ENCODE data around the gene RAB11FIP2.
A peak's percentile ranks its signal among the peaks of the same experiment; 100 is the strongest.

RAB11FIP2 gene

GRCh38 chr10:118042336-118042735, 4.4 kb downstream of the RAB11FIP2 start:
- H4K20me1 ChIP-seq (ENCODE audit: insufficient read depth, low read length): peaks cover 4% of the 10 kb centered on the region; the same call in 1 of the 2 replicates
- no peak for ATAC-seq (ENCODE audit: insufficient read depth, low read depth)
- DNase-seq: no peak

GRCh38 chr10:118041316-118041715, 5.4 kb downstream of the RAB11FIP2 start:
- no peaks in the 10 kb centered on the region for H3K9me3 ChIP-seq (ENCODE audit: insufficient read depth, low read length, severe bottlenecking)
- H3K79me2 ChIP-seq (ENCODE audit: insufficient read depth, low read length): peaks cover 61% of the 10 kb centered on the region
- TF ChIP-seq CTCF (IDR thresholded peaks at IDR 0.05; ENCODE audit: borderline replicate concordance, extremely low read depth, low read length, poor library complexity, severe bottlenecking) (no peak), EZH2 (IDR thresholded peaks at IDR 0.05; ENCODE audit: borderline replicate concordance, low read depth, low read length, severe bottlenecking) (no peak)
- no peak overlapping the region for H3K4me3 ChIP-seq (ENCODE audit: low read depth in 1 of 2, low read length in 2 of 2)
- H3K9ac ChIP-seq (ENCODE audit: low read depth, low read length): no peak overlapping the region
- H4K20me1 ChIP-seq (ENCODE audit: insufficient read depth, low read length): peaks cover 7% of the 10 kb centered on the region; the same call in 1 of the 2 replicates
- H3K4me2 ChIP-seq (ENCODE audit: insufficient read depth, low read length): no peak overlapping the region
- H3K27ac ChIP-seq (ENCODE audit: low read length): no peak overlapping the region
- no peak for DNase-seq
- peaks cover 16% of the 10 kb centered on the region for H3K36me3 ChIP-seq (ENCODE audit: insufficient read depth, low read length)
- no peak overlapping the region for H2AFZ ChIP-seq (ENCODE audit: low read depth, low read length)
- ATAC-seq (ENCODE audit: insufficient read depth, low read depth): no peak
- H3K4me1 ChIP-seq (ENCODE audit: insufficient read depth, low read length): peaks cover 47% of the 10 kb centered on the region
- no peaks in the 10 kb centered on the region for H3K27me3 ChIP-seq (ENCODE audit: insufficient read depth, low read length, poor library complexity)

More at GRCh38 chr10:118042336-118042735, 4.4 kb downstream of the RAB11FIP2 start:
- Histone ChIP-seq H2AFZ (ENCODE audit: low read depth, low read length) (no peak overlapping the region), H3K4me1 (ENCODE audit: insufficient read depth, low read length) (peaks cover 41% of the 10 kb centered on the region), H3K9me3 (ENCODE audit: insufficient read depth, low read length, severe bottlenecking) (no peaks in the 10 kb centered on the region), H3K27me3 (ENCODE audit: insufficient read depth, low read length, poor library complexity) (no peaks in the 10 kb centered on the region), H3K27ac (ENCODE audit: low read length) (no peak overlapping the region), H3K4me2 (ENCODE audit: insufficient read depth, low read length) (0 out of 2 replicates have a peak overlapping the region, but pooled peaks have one; percentile 98), H3K9ac (ENCODE audit: low read depth, low read length) (no peak overlapping the region), H3K36me3 (ENCODE audit: insufficient read depth, low read length) (peaks cover 16% of the 10 kb centered on the region), H3K79me2 (ENCODE audit: insufficient read depth, low read length) (peaks cover 64% of the 10 kb centered on the region), H3K4me3 (ENCODE audit: low read depth in 1 of 2, low read length in 2 of 2) (no peak overlapping the region)
- TF ChIP-seq CTCF (IDR thresholded peaks at IDR 0.05; ENCODE audit: borderline replicate concordance, extremely low read depth, low read length, poor library complexity, severe bottlenecking) (no peak), EZH2 (IDR thresholded peaks at IDR 0.05; ENCODE audit: borderline replicate concordance, low read depth, low read length, severe bottlenecking) (no peak)

- no peak for DNase-seq
- Histone ChIP-seq H3K4me2 (ENCODE audit: insufficient read depth, low read length) (peak overlapping the region; percentile 37), H2AFZ (ENCODE audit: low read depth, low read length) (no peak overlapping the region)
Observed at GRCh38 chr10:118036281-118036875, 10.4 kb downstream of the RAB11FIP2 start.

More at GRCh38 chr10:118036281-118036875, 10.4 kb downstream of the RAB11FIP2 start:
- no peak for ATAC-seq (ENCODE audit: insufficient read depth, low read depth)
- peaks cover 29% of the 10 kb centered on the region for H3K4me1 ChIP-seq (ENCODE audit: insufficient read depth, low read length)
- no peak overlapping the region for H3K4me3 ChIP-seq (ENCODE audit: low read depth in 1 of 2, low read length in 2 of 2)
- peak overlapping the region; percentile 30; the same call in 1 of the 2 replicates for H3K27ac ChIP-seq (ENCODE audit: low read length)
- no peak for TF ChIP-seq CTCF (IDR thresholded peaks at IDR 0.05; ENCODE audit: borderline replicate concordance, extremely low read depth, low read length, poor library complexity, severe bottlenecking)
- no peak for TF ChIP-seq EZH2 (IDR thresholded peaks at IDR 0.05; ENCODE audit: borderline replicate concordance, low read depth, low read length, severe bottlenecking)
- peaks cover 12% of the 10 kb centered on the region; the same call in 1 of the 2 replicates for H4K20me1 ChIP-seq (ENCODE audit: insufficient read depth, low read length)
- peaks cover 20% of the 10 kb centered on the region; the same call in 1 of the 2 replicates for H3K79me2 ChIP-seq (ENCODE audit: insufficient read depth, low read length)
- H3K9ac ChIP-seq (ENCODE audit: low read depth, low read length): no peak overlapping the region; the same call in 1 of the 2 replicates
- H3K9me3 ChIP-seq (ENCODE audit: insufficient read depth, low read length, severe bottlenecking): no peaks in the 10 kb centered on the region
- peaks cover 35% of the 10 kb centered on the region for H3K36me3 ChIP-seq (ENCODE audit: insufficient read depth, low read length)
- H3K27me3 ChIP-seq (ENCODE audit: insufficient read depth, low read length, poor library complexity): no peaks in the 10 kb centered on the region

Measured in DND-41 (cell line).